K562 (cell line): Measurements from ENCODE around the gene SHROOM3. TPM values are rescaled to one million over a fixed set of nuclear protein-coding genes. Genes with fewer than 3 reads are reported as not detected.

Source experiments
- ATAC-seq: fragments of 200-7000 bp; cut with Tn5 transposase; 3 replicates; pipeline ENCODE4 v1.9.1; 2020; ENCODE audit warnings: moderate library complexity
- BruUV-seq: library from RNA; stranded (reverse); fragments of 400-500 nt; replicated peaks from 2 replicates; lab custom pipeline; 2021; lab: Mats Ljungman, UMichigan
- CTCF ChIA-PET: fragments of 300-600 bp; formaldehyde crosslinking; extraction: SDS; loops from one replicate; lab custom pipeline; 2021; ENCODE audit warnings: low intra/inter-chr PET ratio; lab: Yijun Ruan, JAX
- POLR2A ChIA-PET: fragments of 300-600, 350-650 bp; sonication (Branson Sonifier 250); formaldehyde crosslinking; extraction: SDS; loops from one replicate; lab custom pipeline; 2021; ENCODE audit warnings: antibody characterized with exemption, inconsistent platforms; lab: Yijun Ruan, JAX
- DNase-seq, 4 experiments: peaks; one replicate each; pipeline versions ENCODE4 v3.0.0 to v3.0.0-alpha.2; 2011 to 2018; ENCODE audit warnings: low spot score in 3 of 4, mixed read lengths in 3 of 4; ENCODE audit errors: extremely low read depth in 1 of 4
- FAIRE-seq: peaks from 2 replicates; lab custom pipeline; 2011; peaks lifted over from hg19 to GRCh38; lab: Jason Lieb, UNC
- H2AFZ ChIP-seq: 2 replicates; pipeline ENCODE4 v1.6.0; 2011; ENCODE audit warnings: low read depth, low read length, control low read depth, inconsistent platforms
- H3K27ac ChIP-seq: fragments of 200-600 bp; 3 replicates; pipeline ENCODE4 v1.8.0; 2011; ENCODE audit warnings: low read depth, mild to moderate bottlenecking, control low read depth, inconsistent platforms, low read length, moderate library complexity, mixed read lengths; ENCODE audit errors: extremely low read depth
- H3K27me3 ChIP-seq, 2 experiments: fragments of 300-600 bp in 1 of 2; 2 replicates in 1 of 2; 3 replicates in 1 of 2; pipeline versions ENCODE4 v1.6.0 to v1.8.0; 2011; ENCODE audit warnings: inconsistent platforms in 2 of 2, low read length in 2 of 2, mild to moderate bottlenecking in 1 of 2, mixed read lengths in 1 of 2, moderate library complexity in 1 of 2; ENCODE audit not compliant: control insufficient read depth in 2 of 2, insufficient read depth in 2 of 2
- H3K36me3 ChIP-seq: fragments of 300-600 bp; 3 replicates; pipeline ENCODE4 v1.8.0; 2011; ENCODE audit warnings: mild to moderate bottlenecking, low read length, inconsistent platforms; ENCODE audit not compliant: control insufficient read depth, insufficient read depth
- H3K4me1 ChIP-seq, 2 experiments: fragments of 200-600 bp in 1 of 2; replicated peaks in 1 of 2; 2 replicates in 1 of 2; 3 replicates in 1 of 2; pipeline versions ENCODE4 v1.5.1 to v1.8.0; 2011; ENCODE audit warnings: inconsistent platforms in 2 of 2, low read length in 2 of 2, mild to moderate bottlenecking in 1 of 2, mixed read lengths in 1 of 2, moderate library complexity in 1 of 2; ENCODE audit not compliant: control insufficient read depth in 2 of 2, insufficient read depth in 2 of 2
- H3K4me2 ChIP-seq: 2 replicates; pipeline ENCODE4 v1.6.1; 2011; ENCODE audit warnings: low read length, control low read depth, inconsistent platforms, mixed read lengths; ENCODE audit not compliant: insufficient read depth
- H3K4me3 ChIP-seq: fragments of 200-600 bp; sonication (generic), shearing (Covaris generic); 2 replicates; pipeline ENCODE4 v1.5.1; 2016; ENCODE audit warnings: control low read depth, inconsistent platforms
- H3K79me2 ChIP-seq: fragments of 200-600 bp; 3 replicates; pipeline ENCODE4 v1.8.0; 2011; ENCODE audit warnings: low read length, inconsistent platforms; ENCODE audit not compliant: control insufficient read depth, insufficient read depth
- H3K9ac ChIP-seq, 2 experiments: 2 replicates each; pipeline versions ENCODE4 v1.6.0 to v1.6.1; 2011; ENCODE audit warnings: low read depth in 2 of 2, low read length in 2 of 2, control low read depth in 1 of 2, inconsistent platforms in 1 of 2, mild to moderate bottlenecking in 1 of 2, mixed read lengths in 1 of 2; ENCODE audit not compliant: insufficient read depth in 1 of 2
- H3K9me1 ChIP-seq: one replicate; pipeline ENCODE4 v1.6.0; 2011; ENCODE audit warnings: inconsistent platforms, mild to moderate bottlenecking, low read length, moderate library complexity; ENCODE audit not compliant: control insufficient read depth, insufficient read depth
- H3K9me3 ChIP-seq: replicated peaks from 2 replicates; pipeline ENCODE4 v1.5.1; 2011; ENCODE audit warnings: low read depth, low read length, inconsistent platforms; ENCODE audit not compliant: control insufficient read depth, insufficient read depth
- H4K20me1 ChIP-seq: replicated peaks from 2 replicates; pipeline ENCODE4 v1.6.1; 2011; ENCODE audit warnings: low read length, inconsistent platforms, mixed read lengths; ENCODE audit not compliant: control insufficient read depth, insufficient read depth
- CBX3 ChIP-seq, 2 experiments: IDR thresholded peaks; 1 replicate in 1 of 2; 2 replicates in 1 of 2; pipeline ENCODE4 v1.6.1; 2012; ENCODE audit warnings: inconsistent platforms in 2 of 2, low read length in 2 of 2, borderline replicate concordance in 1 of 2, control low read depth in 1 of 2
- CCNT2 ChIP-seq: IDR thresholded peaks from 2 replicates; pipeline ENCODE4 v1.6.1; 2011; ENCODE audit warnings: borderline replicate concordance, low read depth, mild to moderate bottlenecking, moderate library complexity, mixed read lengths, low read length; ENCODE audit not compliant: insufficient read length; ENCODE audit errors: extremely low read depth
- EWSR1 ChIP-seq: fragments of 450-650 bp; IDR thresholded peaks from 2 replicates; pipeline ENCODE4 v1.6.1; 2018; ENCODE audit warnings: borderline replicate concordance, mild to moderate bottlenecking, low read depth, moderate library complexity; ENCODE audit not compliant: partially characterized antibody
- KLF1 ChIP-seq: fragments of 450-650 bp; IDR thresholded peaks from 2 replicates; pipeline ENCODE4 v1.6.1; 2016; ENCODE audit warnings: missing genetic modification characterization, missing compliant biosample characterization
- MCM2 ChIP-seq: fragments of 450-650 bp; IDR thresholded peaks from 2 replicates; pipeline ENCODE4 v1.6.1; 2017; ENCODE audit warnings: low read depth, mild to moderate bottlenecking
- NFE2 ChIP-seq: IDR thresholded peaks from 2 replicates; pipeline ENCODE4 v1.6.1; 2014; ENCODE audit warnings: antibody characterized with exemption, low read depth
- PHF8 ChIP-seq: fragments of 200-600 bp; sonication (generic); IDR thresholded peaks from 2 replicates; pipeline ENCODE4 v1.6.1; 2012; ENCODE audit warnings: mixed run types, mild to moderate bottlenecking, inconsistent platforms, low read length, moderate library complexity, borderline replicate concordance
- SETDB1 ChIP-seq: IDR thresholded peaks from one replicate; pipeline ENCODE4 v1.6.1; 2012; ENCODE audit warnings: low read length, control low read depth, inconsistent platforms
- SRSF7 ChIP-seq: fragments of 200-400 bp; formaldehyde crosslinking; optimal IDR thresholded peaks from 2 replicates; pipeline ENCODE3; 2017; ENCODE audit warnings: mild to moderate bottlenecking, low read depth, low read length
- ZNF23 ChIP-seq: fragments of 250-450 bp; sonication (Bioruptor Pico); IDR thresholded peaks from 2 replicates; pipeline ENCODE4 v1.4.0; 2020; ENCODE audit warnings: mild to moderate bottlenecking
- WGBS: fragments of 100-300 bp; shearing (Covaris generic); methylation state at CpG from one replicate; pipeline ENCODE4 v1.1.6; 2016; ENCODE audit warnings: low coverage, mixed read lengths; ENCODE audit not compliant: insufficient coverage; ENCODE audit errors: missing lambda C conversion rate; 5-methylcytosine and 5-hydroxymethylcytosine counted together
- in situ Hi-C: fragments of 300-500 bp; cut with MboI; formaldehyde crosslinking; loops from 4 replicates; pipeline ENCODE4 v1.15.0; 2018; ENCODE audit warnings: inconsistent platforms, mixed read lengths
- intact Hi-C: fragments of 100-400 bp; cut with micrococcal nuclease; formaldehyde crosslinking; loops from 2 replicates; pipeline ENCODE4 v1.14.2; 2022
- polyA plus RNA-seq, 8 experiments: library from polyadenylated mRNA; depleted of rRNA in 4 of 8; stranded (reverse) in 5 of 8; unstranded in 3 of 8; fragments of >200 nt; fragmentation: Nextera tagmentation in 2 of 8; fragmentation: Illumina TruSeq in 1 of 8; extraction: Ambion mirVana in 2 of 8; extraction: Trizol in 1 of 8; gene quantifications; 2 replicates each; pipeline versions ENCODE4 v1.2.1 to v1.2.3, GENCODE V29; 2011 to 2014; ENCODE audit warnings: inconsistent platforms in 1 of 8, missing spikeins in 1 of 8
- total RNA-seq, 7 experiments: library from RNA; depleted of rRNA in 6 of 7; stranded (reverse); fragments of >200 nt in 6 of 7; fragmentation: Illumina TruSeq in 2 of 7; extraction: Trizol in 2 of 7; gene quantifications; 2 replicates each; pipeline versions ENCODE4 v1.2.1 to v1.2.3, GENCODE V29; 2011 to 2021; ENCODE audit warnings: low replicate concordance in 1 of 7

SHROOM3 gene
- total and polyA plus RNA-seq, 9 of the 15 experiments (the other 6 are each of a cell fraction or from before 2014, with no cell fraction given): 0.01 to 0.07 TPM; not detected in 7

DNA sequence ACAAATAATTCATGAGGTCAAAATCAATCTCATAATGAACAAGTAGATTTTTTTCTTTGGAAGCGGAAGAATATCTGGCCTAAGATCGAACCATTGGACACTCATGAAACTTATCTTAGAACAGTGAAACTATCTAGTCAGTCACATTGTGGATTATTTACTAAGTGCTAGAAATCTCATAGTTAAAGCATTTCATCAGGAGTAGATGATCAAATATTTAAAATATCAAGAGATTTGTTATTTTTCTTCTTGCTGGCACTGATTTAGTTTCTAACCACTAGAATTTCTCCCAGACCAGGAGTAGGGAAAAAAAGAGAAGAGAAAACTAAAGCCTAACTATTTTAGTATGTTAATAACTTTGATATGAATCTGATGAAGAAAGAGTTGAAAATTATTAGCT lies 105.5 kb downstream of the SHROOM3 start:
- no peaks in the 10 kb centered on the region for H3K4me1 ChIP-seq
- no peaks in the 10 kb centered on the region for H3K36me3 ChIP-seq
- H3K79me2 ChIP-seq: no peaks in the 10 kb centered on the region
- no peak overlapping the region for H3K27ac ChIP-seq
- no peak for TF ChIP-seq PHF8
- TF ChIP-seq MCM2: no peak
- TF ChIP-seq CCNT2: no peak
- TF ChIP-seq NFE2: no peak
- no peak for TF ChIP-seq EWSR1
- no peak for TF ChIP-seq SRSF7
- no peak for TF ChIP-seq KLF1
- TF ChIP-seq ZNF23 (CRISPR knock-in tag): no peak
- TF ChIP-seq SETDB1: no peak
- TF ChIP-seq CBX3 (IDR thresholded peaks at IDR 0.05; ENCODE audit: borderline replicate concordance in 1 of 2, low read length in 2 of 2): no peak
- TF ChIP-seq, all 486 proteins: peak for 0
- H3K9ac ChIP-seq: no peak overlapping the region
- intact Hi-C loops (no loop called here), in situ Hi-C loops (no loop called here)
- no peaks in the 10 kb centered on the region; a peak in 1 of 5 replicates for H3K27me3 ChIP-seq
- H3K4me2 ChIP-seq: no peak overlapping the region
- 0% methylated on average over 2 of the region's 2 CpGs for WGBS
- BruUV-seq: no TSS peak
- FAIRE-seq: no peak
- no peak for DNase-seq
- H3K9me1 ChIP-seq: no peaks in the 10 kb centered on the region
- H3K9me3 ChIP-seq: no peaks in the 10 kb centered on the region
- CTCF ChIA-PET: no interaction called here
- POLR2A ChIA-PET: no interaction called here
- no peaks in the 10 kb centered on the region for H4K20me1 ChIP-seq
- no peak overlapping the region for H3K4me3 ChIP-seq
- ATAC-seq: no peak
- H2AFZ ChIP-seq: no peak overlapping the region
